Activated CD4-positive, CD25-positive, alpha-beta regulatory T cell treated with anti-CD3 and anti-CD28 coated beads, Interleukin-2, amount 50 U/mL, for 16 hours (primary cell): ENCODE data around the gene ISYNA1.
"Not testable (repeated sequence)": the region's sequence is repeated elsewhere in the genome, so short reads cannot be mapped to it uniquely, and the experiment has no call there.

Experiments
- DNase-seq: peaks from one replicate; pipeline ENCODE4 v3.0.0-alpha.2; 2020; ENCODE audit warnings: low read depth, low spot score

Gene ISYNA1

GRCh38 chr19:18419195-18419698 lies 18.7 kb downstream of the ISYNA1 start, which contains the start of gene SSBP4:
SSBP4 (plus strand) TSS chr19:18419398; CDS start chr19:18419649, 251 bp downstream.
- DNase-seq, result no peak

DNA sequence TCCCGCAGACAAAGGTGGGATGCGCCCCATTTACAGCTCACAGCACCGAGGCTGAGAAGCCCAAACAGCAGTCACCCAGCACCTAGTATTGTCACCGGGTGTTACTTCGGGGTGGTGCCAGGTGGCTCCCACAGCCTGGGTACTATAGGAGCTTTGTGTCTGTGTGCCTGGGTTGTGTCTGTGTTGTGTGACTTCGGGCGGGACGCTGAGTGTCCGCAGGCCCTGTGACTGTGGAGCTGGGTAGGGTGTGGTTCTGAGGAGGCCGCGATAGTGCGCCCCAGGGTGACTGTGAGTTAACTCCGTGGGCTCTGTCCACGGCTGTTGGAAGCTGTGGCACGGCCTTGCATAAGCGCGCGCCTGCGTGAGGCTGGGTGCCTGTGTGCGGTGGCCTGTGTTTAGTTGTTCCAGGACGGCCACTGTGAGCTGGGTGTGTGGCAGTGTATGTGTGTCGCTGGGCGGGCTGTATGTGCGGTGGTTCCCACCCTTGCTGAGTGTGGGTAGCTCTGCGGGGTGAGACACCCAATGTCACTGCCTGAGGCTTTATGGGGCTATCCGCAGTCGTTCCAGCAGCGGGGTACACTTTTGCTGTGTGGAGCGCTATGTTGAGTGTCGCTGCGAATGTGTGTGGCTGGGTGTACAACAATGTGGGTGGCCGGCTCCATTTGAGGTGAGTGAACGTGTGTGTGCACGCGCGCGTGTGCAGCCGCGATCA lies 19.3 kb downstream of the ISYNA1 start:
- no peak for DNase-seq

DNA sequence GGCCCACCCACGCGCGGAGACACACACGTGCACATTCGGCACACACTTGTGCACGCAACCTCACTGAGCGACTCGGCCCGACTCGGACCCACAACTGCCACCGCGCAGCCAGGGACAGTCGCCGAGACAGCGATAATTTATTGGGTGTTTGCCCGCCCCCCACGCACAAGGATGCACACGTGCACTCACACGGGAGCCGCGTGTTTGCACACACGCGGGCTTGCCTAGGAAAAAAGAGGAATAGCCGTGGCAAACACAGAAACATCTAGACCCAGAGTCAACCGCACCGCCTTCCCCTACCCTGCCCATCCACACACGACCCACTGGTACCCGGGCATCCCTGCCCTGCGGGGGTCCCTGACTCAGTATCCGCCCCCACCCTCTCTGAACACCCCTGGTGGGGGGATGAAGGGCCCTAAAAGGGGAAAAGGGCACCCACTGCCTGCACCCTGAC lies 19.9 kb downstream of the ISYNA1 start:
- no peak for DNase-seq

GRCh38 chr19:18417250-18418028 lies 20.5 kb downstream of the ISYNA1 start:
- DNase-seq, result no peak

DNA sequence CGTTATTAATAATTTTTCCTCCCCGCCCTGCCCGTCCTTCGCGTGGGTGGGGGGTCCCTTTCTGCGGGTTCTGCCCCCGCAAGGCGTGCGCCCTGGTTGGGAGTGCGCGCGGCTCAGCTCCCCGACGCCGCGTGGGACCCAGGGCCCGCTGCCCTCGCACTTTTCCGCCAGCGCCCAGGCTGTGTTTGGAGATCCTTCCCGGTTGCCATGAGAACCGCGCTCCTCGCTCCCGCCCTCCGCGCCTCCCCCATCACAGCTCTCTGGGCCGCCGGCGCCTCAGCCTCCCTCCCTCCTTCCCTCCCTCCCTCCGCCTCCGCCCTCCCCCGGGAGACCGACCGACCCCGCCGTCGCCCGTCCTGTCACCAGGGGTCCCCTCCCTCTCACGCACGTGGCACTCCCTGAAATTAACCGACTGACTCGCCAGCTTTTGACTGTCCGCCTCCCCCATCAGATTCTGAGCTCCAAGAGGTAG lies 21.1 kb downstream of the ISYNA1 start:
- DNase-seq, result no peak

DNA sequence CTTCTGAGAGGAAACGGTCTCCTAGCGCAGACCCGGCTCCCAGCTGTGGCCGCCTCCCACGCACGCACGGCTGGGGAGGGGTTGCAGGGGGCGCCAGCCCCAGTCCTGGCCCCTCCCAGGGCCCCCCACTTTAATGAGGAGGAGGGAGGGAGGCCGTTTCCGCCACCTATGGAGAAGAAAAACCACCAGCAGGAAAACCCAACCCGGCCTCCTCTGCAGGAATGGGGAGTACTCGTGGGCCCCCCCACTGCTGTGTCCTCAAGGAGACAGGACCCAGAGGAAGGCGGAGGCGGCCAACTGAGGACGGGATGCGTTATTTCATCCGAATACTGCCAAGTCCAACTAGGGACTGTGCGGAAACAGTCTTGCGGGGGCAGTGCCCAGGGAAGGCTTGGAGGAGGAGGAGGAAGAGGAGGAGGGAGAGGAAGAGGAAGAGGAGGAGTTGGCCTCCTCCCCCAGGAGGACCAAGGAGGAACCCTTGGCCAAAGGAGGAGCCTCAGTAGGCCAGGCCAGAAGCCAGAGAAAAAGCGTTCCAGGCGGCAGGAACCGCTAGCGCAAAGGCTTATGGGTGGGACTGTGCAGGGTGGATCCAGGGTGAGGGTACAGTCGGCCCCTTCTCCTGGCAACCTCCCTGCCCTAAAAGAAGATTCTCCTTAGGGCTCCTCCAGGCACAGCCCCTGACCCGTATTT lies 22.6 kb downstream of the ISYNA1 start:
- DNase-seq, result no peak

DNA sequence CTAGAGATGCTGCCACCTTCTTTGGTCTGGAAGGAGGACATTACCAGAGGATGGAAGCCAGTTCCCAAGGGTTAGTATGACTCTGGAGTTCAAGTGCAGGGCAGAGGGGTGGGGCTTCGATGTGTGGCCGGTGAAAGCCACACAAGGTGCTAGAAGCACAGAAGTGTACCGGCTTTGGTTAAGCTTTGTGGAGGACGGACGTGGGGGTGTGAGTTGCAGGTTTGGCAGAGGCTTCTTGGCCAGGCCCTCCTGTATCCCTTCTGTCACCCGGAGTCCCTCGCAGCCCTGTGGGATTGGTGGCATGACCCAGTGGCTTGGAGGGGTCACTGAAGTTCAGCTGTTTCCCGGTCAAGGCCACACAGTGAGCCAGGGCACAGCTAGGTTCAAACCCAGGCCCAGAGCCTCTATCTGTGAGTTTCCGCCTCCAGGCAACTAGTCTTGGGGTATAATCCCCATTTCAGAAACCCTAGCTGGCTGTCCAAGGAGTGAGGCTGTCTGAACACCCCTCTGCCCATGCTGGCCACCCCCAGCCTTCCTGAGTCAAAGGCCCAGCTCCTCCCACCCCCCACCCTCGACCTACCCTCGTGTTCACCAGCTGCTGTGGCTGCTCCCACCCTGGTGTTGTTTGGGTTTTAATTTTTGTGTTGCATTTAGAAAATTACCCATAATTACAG lies 23.3 kb downstream of the ISYNA1 start:
- no peak for DNase-seq

- no peak for DNase-seq
Measured at GRCh38 chr19:18412610-18413239, 25.2 kb downstream of the ISYNA1 start.

DNA sequence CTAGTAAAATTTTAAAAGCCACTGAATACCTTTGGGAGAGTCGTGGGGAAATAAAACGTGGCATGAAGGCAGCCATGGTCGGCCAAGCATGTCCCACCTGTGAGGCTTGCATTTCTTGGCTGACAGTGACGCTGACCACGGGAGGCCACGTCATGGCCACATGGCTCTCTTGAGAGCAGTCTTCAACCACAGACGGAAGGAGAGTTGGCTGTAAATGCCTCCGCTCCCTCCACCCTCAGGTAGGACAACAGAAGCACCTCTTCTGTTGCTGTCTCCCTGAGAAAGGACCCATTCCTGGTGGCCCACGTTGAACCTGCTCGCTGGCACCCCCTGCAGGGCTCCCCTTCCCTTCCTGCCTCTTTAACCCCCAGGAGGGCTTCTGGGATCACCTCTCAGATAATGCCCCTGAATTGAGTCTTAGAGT lies 29.9 kb downstream of the ISYNA1 start:
- no peak for DNase-seq

DNA sequence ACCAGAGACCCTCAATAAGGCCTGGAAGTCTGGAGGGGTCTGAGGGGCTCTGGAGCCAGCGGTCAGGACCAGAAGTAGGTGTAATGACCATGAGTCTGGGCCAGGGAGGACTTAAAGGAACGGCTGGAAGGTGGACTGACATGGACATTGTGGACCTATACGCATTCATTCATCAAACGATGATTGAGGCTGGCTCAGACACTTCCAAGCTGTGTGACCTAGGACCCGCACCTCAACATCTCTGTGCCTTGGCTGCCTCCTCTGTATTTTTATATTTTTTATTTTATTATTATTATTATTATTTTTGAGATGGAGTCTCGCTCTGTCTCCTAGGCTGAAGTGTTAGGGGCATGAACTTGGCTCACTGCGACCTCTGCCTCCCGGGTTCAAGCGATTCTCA lies 31.2 kb downstream of the ISYNA1 start:
- no peak for DNase-seq

GRCh38 chr19:18405754-18406153 lies 32.2 kb downstream of the ISYNA1 start:
- DNase-seq, result not testable (repeated sequence)

GRCh38 chr19:18402455-18403248 lies 35.3 kb downstream of the ISYNA1 start:
- not testable (repeated sequence) for DNase-seq

DNA sequence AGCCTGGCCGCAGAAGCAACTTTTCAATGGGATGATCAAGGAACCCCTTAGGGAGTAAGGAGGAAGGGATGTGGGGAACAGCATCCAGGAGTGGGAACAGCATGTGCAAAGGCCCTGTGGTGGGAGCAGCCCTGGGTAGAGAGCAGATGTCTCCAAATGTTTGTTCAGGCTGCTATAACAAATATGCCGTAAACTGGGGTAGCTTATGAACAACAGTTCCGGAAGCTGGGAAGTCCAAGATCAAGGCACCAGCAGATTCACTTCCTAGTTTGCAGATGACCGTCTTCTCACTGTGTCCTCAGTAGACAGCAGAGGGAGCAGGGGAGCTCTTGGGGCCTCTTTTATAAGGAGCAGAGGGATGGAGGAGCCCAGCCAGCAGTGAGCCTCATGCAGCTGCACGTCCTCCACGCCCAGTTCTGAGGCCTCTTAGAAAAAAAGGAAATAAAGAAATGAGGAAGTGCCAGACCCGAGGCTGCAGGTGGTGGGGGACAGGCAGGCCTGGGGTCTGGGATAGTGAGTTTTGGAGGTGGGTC lies 36.3 kb downstream of the ISYNA1 start:
- DNase-seq, result no peak

DNA sequence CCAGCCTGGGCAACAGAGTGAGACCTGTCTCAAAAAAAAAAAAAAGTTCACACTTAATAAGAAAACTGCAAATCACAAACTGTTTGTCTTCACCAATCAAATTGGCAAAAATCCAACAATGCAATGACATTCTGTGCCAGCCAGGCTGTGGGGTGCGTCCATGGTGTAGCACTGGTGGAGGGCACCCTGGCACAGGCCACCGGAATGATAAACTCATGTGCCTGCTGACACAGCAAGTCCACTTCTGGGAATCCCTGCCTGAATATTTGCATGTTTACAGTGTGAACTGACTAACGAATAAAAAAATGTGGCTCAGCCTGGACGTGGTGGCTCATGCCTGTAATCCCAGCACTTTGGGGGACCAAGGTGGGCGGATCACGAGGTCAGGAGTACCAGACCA lies 38.9 kb downstream of the ISYNA1 start:
- DNase-seq, result no peak

DNA sequence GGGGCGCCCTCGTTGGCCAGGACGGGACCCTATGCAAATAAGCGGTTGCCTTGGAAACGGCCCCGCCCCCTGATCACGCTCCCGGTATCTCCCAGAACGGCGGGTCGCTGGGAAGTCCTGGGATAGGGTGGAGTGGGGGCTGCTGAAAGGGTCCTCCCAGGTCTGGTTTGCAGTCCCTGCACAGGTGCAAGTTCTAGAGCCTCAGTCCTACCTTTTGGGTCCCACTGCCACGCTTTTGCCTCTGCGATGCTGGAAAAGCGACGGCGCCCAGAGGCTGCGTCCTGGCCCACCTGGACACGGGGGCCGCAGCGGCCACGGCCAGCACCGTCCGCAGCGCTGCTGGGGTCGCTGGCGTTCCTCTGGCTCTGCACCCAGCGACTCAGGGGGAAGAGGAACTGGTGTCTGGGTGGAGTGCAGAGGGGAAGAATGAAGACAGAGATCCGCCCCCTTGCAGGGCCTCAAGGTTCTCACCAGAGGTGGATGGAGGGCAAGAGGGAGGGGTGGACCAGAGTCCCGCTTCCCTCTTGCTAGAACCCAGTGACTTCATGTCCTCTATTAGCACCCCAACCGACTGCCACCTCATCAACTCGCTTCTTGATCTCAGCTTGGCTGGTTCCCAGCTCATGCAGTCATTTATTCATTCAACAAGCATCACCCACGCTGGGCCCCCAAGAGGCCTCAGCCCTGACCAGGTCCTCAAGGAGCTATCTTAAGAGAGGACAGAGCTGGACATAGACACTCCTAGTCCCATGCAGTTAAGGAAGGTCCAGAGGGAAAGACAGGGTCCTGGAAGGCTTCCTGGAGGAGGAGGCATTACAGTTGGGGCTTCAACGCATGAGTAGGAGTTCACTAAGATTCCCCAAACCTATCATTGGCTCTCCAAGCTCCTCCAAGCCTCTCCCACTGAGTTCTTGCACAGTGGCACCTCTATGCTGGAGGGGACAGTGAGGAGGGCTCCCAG lies 40.4 kb downstream of the ISYNA1 start, which contains the start of gene LRRC25:
TSS of gene LRRC25 (minus strand) at position 381 of the 961 bp plus-strand sequence. CDS start 659 bp downstream, outside the sequence.
- DNase-seq, result no peak

DNA sequence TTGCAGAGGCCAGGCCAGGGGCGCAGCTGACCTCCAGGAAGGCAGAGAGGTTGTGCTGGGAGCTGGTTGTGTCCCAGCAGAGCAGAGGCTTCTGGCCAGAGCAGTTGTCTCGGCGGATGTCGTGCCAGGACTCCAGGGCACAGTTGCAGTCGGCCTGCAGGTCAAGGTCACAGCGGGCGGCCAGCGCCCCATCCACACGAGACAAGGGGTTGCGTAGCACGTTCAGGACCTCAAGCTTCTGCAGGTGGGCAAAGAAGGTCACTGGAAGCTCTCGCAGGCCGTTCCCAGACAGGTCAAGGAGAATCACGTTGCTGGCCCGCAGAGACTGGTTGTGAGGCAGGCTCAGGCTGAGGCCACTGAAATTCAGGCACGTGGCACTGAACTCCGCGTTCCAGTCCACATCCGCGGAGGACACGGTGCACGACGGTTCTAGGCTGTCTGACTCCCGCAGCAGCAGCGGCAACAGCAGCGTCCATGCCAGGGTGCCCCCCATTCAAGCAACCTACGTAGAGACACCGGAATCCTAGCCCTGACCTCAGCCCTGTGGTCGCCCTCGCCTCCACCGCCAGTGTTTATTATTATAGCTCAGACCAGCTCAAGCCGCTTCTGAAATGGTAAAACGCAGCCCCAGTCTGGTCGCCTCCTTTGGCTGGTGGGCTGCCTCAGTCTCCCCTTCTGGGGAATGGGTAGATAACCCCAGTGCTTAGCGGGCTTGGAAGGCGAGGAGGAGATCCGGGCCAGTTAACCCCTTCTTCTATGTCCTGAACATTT lies 41.3 kb downstream of the ISYNA1 start:
- no peak for DNase-seq

DNA sequence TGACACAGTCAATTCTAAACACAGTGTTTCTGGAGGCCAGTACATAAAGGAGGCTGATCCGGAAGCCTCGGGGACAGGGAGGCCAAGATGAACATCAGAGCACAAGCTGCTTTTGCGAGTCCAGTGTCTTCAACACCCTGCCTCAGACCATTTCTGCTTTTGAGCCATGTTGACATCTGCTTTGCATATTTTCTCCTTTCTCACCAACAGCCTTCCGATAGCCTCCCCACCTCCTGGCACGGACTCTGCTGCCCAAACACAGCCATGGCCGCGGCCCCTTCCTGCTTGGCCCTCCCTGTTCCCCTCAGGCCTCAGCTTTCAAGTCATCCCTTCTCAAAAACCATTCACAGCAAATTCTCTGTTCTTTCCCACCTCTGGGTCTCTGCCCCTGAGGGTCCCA lies 44.1 kb downstream of the ISYNA1 start:
- no peak for DNase-seq

DNA sequence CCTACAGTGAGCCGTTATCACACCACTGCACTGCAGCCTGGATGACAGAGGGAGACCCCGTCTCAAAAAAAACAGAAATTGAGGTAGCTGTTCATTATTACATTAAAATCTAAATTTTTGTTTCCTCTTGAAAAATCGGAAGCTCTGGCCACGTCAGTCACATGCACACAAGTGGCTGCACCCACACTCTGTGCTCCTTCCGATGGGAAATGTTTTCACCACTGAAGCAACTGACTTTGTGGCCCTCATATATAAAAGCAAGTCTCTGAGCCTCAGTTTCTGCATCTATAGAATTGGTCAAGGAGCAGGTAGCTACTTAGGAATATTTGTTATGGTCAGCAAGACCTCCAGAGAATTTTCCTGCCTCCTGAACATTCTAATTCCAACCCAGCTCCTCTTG lies 45.0 kb downstream of the ISYNA1 start:
- DNase-seq, result no peak
